Measurements from ENCODE around the gene PTPRG.
A peak's percentile ranks its signal among the peaks of the same experiment; 100 is the strongest.
"Not testable (repeated sequence)": the region's sequence is repeated elsewhere in the genome, so short reads cannot be mapped to it uniquely, and the experiment has no call there.

Gene PTPRG

DNA sequence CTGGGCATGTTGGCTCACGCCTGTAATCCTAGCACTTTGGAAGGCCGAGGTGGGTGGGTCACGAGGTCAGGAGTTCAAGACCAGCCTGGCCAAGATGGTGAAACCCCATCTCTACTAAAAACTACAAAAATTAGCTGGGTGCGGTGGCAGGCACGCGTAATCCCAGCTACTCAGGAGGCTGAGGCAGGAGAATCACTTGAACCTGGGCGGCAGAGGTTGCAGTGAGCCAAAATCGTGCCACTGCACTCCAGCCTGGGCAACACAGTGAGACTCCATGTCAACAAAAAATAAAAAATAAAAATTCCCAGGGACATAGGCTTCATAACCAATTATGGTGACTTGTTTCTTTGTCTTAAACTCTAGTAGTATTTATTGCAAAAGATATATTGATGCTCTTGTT lies 155.3 kb downstream of the PTPRG start:
- not testable (repeated sequence) for DNase-seq (ENCODE audit: low read depth, low spot score)

DNA sequence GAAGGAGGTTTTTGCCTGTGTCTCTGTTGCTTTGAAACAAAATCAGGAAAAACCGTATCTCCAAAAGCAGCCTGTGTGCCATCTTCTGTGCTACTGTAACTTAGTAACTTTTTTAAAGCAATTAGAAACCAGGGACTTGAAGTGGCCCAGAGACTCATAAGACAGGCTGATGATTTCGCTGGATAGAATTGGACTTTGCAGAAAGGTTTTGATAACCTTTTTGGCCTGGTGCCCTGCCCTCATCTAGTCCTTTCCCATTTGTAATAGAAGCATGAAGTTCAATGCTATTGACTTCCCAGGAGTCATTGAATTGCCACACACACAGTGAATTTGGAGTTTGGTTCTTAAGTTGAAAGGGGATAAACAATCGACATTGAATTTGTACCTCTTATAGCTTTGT lies 157.2 kb downstream of the PTPRG start:
- DNase-seq (ENCODE audit: low read depth, low spot score), result no peak

DNA sequence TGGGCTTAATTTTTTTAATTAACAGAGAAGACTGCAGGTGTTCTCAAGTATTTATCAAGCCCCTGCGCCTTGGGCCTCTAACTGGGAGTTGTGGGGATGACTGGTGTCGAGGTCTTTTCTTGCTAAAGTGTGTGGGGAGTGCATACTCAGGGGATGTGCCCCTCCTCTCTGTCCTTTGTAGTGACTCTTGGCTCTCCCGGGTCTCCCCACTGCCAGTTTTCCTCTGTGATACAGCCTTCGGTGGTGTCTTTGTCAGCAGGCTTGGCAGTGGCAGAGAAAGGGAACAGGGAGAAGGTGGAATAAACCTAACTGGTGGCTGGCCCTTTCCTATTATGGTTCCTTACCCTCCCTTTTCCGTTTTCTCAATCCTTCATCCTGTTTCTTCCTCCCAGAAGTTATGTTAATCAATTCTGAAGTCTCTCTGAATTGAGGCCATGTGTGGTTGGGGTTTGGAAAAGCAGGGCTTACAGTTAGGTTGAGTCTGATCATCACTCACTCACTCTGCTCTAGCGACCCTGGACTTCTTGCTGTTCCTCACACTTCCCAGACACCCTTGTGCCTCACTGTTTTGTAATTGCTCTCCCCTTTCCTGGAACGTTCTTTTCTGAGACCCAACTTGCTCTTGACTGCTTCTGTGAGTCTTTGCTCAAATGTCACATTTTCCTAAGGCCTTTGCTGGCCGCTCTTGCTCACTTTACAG lies 158.1 kb downstream of the PTPRG start:
- DNase-seq (ENCODE audit: low read depth, low spot score), result no peak

DNA sequence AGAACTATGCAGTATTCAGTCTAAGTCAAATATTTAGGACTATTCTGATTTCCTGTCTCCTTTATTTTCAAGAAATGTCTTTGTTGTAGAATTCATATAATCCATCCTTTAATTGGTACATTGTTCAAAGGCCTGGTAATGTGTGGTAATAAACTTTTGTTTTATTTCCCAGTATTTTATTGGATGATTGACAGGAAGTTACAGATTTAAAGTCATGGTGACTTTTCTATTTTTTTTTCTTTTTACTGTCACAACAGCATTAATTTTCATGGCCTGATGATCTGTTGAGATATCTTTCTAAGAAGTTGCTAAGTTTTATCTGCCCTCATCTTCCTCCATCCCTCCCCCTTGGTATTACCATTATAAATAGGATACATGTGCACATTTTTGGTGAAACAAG lies 161.7 kb downstream of the PTPRG start:
- no peak for DNase-seq (ENCODE audit: low read depth, low spot score)

DNA sequence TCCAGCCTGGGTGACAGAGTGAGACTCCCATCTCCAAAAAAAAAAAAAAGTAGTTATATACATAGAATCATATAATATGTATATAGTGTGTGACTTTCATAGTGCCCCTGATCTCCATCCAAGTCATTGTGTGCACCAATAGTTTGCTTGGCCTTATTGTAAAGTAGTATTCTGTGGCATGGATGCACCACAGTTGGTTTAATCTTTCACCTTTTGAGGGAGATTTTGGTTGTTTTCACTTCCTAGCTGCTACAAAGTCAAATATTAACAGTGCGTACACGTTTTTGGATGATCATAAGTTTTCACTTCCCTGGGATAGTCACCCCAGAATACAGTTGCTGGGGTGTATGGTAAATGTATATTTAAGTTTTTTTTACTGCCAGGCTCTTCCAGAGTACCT lies 162.8 kb downstream of the PTPRG start:
- no peak for DNase-seq (ENCODE audit: low read depth, low spot score)

DNA sequence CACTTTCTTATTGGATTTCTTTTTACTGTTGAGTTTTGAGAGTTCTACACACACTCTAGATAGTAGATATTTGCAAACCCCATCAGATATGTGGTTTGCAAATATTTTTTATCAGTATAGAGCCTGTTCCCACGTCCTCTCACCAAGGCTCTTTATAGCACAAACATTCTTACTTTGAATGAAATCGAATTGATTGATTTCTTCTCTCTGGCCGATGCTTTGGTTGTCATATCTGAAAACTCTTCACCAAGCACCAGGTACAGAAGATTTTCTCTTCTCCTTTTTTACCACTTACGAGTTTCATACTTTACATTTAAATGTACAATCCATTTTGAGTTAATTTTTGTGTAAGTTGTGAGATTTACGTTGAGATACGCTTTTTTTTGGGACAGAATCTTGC lies 163.4 kb downstream of the PTPRG start:
- no peak for DNase-seq (ENCODE audit: low read depth, low spot score)

DNA sequence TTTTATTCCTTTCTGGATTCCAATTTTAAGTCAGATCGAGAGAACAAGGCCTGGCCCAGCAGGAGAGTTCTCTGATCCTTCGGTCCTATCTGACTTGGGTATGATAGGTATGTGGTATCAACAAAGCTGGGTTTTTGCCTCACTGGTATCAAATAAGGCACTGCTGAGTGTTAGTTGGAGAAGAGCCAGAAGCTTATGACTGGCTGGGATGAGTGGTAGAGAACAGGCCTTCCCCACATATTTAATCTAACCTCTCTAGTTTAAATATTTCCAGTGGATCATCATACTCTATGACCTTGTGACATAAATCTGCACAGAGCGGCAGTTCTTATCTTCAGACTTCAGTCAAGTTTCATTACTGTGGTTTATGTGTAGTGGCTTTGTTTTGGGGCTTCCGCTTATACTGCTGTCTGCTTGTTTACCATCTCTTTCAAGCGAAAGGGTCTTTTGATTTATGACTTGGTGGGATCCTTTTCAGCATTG lies 164.5 kb downstream of the PTPRG start:
- DNase-seq (ENCODE audit: low read depth, low spot score), result peak; percentile 68

DNA sequence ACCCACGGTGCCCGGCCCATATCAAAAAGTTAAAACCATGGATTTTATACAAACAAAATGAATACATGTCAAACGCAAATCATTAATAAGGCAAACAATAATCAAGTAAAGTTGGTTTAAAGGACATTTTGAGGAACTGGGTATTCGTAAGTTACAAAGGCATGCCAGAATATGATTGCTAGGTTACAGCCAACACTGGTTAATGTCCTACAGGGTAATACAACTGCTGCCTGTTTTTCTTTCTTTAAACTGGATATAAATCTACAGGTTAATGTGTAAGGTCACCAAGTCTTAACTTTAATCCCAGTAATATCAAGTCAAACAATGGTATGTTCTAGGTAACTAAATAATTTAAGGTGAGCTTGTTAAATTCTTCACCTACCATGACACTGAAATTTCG lies 166.1 kb downstream of the PTPRG start:
- DNase-seq (ENCODE audit: low read depth, low spot score), result no peak

DNA sequence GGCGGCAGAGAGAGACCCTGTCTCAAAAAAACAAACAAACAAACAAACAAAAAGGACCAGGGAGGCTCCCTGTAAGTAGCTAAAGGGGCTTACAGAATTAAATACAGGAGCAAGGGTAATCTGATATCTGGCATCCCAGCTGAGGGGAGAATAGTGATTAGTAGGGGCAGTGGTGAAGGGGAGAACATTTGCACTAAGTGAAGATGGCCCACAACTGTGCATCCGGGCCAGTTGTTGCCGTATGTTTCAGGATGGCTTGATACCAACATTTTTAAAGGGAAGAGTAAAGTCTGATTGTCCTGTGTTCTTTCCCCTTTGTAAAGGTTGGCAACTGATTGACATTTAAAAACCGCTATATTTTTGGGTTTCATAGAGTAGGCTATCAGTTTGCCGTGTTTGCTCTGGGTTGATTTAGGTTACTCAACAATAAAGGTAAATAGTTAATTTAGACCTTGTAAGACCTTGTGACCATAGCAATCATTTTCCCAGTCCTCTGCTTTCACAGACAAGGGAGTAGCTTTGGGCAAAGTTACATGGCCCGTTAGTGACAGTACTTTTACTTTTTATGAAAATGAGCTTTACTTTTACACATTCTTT lies 167.8 kb downstream of the PTPRG start:
- no peak for DNase-seq (ENCODE audit: low read depth, low spot score)

DNA sequence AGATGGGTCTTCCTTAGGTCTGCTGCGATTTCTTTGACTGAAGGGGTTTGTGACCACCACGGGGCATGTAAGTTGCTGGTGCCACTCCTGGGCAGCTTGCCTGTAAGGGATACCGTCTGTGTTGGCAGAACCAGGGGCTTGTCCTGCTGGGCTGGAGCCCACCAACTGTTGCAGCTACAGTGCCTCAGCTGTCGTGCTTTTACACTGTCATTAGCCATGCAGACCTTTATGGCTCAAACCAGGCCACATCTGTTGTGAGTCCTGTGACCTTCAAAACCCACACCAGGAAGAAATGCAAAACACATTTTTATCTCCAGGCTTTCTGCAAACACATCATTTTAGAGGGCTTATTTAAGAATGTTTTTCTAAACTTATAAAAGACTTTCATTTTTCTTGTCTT lies 168.7 kb downstream of the PTPRG start:
- DNase-seq (ENCODE audit: low read depth, low spot score), result no peak

DNA sequence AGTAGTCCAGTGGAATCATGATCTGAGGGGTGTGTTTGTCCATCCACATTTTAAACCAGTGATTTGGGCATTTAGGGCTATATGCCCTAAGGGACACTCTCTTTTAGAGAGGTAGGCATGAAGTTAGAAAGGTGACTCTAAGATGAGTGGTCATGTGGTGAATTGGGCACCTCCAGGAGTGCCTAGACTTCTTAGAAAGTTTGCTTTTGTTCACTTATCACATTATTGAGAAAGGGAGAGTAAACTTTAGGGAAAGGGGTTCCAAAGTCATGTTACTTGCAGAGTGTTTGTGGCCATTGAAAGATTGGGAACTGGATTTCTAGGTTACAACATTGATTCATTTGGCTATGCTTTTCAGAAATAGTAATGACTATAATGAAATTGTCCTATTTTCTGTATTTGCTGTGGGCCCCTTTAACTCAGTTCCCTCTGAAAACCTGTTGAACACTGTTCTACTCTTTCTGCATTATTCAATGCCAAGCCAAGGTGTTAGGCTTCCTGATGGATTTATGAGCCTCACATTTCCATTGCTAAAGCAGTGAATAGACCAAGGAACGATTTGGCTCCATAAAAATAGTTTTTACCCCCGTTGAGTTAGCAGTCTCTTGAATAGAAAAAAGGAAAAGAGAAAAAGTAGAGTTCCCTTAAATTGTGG lies 169.3 kb downstream of the PTPRG start:
- DNase-seq (ENCODE audit: low read depth, low spot score), result no peak

DNA sequence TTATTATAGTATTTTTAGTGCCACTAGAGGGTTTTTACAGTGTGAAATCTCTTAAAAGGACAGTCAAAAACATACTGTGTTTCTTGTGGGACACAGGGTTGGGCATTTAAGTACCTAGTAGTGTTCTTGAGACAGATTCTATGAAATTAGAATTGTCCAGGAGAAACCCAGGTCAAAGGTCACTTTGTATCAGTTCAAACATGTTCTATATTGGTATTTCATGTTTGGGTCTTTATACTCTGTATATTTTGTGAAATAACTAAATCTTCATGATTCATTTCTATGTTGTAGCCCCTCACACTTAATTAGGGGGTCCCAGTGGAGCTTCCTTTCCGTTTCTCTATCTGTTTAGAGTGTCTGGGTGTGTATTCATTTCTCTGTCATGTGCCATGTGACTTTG lies 171.6 kb downstream of the PTPRG start:
- DNase-seq (ENCODE audit: low read depth, low spot score), result no peak

DNA sequence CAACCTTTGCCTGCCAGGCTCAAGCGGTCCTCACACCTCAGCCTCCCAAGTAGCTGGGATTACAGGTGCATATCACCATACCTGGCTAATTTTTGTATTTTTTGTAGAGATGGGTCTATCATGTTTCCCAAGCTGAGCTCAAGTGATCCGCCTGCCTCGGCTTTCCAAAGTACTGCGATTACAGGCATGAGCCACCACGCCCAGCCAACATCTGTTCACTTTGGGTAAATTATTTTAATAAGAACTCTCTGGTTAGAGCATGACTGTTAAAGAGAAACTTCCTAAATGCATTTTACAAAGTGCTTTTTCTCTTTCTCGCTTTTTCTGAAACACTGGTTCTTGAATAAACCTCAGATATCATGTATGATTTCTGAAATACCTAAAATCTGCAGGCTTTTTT lies 172.5 kb downstream of the PTPRG start:
- DNase-seq (ENCODE audit: low read depth, low spot score), result no peak

DNA sequence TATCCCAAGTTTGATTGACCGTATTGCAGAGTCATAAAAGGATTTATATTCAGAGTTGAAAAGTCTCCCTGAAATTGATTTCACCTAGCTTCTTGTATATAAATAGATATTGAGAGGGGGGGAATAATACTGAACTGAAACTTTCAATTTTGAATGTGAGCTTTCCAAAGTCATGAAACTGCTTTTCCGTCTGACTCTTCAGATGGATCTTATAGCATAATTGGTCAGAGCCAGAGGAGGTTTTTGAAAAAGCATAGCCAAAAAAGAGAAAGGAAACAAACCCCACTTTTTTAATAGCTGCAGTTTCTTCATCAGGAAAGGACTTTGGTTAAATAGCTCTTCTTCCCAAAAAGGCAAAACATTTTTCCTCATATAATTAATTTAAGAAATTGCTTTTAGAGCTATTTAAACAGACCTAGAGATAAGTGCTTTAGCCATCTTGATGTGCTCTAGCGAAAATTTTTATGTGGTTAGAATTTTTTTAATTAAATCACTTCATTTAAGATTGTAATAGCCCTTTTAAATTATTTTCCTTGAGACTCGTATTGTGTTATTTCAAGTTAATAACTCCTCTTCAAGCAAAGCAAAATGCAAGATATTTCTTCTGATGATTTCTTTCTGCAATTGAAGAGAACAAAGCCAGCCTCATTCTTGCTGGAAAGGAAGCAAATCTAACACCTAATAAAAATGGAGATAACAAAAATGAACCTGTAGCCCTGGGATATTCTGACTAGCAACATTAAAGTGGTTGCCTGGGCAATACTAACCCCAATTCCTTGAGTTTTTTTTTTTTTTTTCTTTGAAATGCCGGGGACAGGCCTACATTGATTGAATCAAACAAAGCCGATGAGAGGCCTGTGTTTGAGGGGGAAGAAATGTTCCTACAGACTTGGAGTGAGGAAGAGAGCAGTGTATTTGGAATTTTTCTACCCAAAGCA lies 173.6 kb downstream of the PTPRG start:
- DNase-seq (ENCODE audit: low read depth, low spot score), result no peak

DNA sequence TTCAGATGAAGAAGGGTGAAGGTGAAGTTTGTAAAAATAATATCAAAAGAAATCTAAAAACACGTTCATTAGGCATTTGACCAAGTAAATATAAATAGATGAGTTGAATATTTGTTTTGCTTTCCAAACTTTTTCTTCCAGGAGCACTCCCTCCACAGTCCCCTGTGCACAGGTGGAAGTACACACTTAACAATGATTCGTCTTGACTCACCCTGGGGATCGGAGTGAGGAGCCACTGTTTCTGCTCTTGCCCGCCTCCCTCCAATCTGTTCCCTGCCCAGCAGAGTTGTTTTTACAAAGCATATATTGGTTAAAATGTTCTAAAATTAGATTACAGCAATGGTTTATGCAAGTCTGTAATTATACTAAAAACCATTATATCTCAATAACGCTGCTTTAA lies 175.1 kb downstream of the PTPRG start:
- DNase-seq (ENCODE audit: low read depth, low spot score), result no peak

DNA sequence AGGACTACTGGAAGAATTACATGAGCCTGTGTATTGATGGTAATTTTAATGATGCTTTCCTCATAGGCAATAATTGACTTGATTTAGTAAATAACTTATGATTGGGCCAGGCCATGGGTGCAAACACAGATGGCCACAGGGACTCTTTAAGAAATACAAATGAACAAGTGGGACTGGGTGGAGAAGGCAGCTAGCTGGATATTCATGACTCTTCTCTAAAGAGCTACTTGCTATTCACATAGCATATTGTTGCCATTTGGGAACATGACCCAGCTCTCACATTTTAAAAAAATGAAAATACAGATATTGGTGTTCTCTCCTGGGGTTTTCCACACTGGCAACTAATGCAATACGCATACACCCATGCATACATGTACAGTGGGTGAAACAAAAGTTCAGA lies 178.3 kb downstream of the PTPRG start:
- no peak for DNase-seq (ENCODE audit: low read depth, low spot score)

DNA sequence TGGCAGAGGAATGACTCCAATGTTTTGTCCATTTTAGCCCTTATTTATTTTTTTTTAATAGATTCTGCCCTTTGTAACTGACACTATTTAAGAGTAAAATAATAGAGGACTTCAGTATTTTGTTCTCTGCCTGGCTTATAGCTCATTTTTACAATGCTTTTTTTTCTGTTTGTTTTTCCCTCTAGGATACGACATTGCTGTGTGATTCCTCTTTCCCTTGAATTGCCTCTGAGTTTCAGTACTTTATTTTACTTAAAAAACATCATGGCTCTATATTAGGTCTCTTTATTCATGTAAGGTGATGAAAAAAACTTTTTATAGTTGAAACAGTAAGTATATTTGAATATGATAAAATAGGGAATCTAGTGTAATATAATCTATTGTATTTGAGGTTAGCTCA lies 179.1 kb downstream of the PTPRG start:
- DNase-seq (ENCODE audit: low read depth, low spot score), result no peak

DNA sequence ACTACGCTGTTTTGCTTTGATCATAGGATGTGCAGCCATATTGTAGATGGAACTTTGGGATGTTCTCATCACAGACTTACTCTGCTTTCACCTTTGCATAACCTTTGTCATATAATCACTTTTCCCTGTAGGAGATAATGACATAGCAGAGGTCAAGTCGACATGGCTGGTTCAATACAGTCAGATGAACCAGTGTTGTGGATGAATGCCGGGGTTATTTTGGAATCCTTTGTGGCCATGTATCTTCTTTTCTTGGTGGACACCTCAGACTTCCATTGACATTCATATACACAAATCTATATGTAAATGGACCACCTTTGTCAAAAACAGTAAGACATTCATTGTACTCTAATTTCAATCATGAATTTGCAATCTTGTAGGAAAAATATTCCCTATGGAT lies 180.2 kb downstream of the PTPRG start:
- no peak for DNase-seq (ENCODE audit: low read depth, low spot score)

DNA sequence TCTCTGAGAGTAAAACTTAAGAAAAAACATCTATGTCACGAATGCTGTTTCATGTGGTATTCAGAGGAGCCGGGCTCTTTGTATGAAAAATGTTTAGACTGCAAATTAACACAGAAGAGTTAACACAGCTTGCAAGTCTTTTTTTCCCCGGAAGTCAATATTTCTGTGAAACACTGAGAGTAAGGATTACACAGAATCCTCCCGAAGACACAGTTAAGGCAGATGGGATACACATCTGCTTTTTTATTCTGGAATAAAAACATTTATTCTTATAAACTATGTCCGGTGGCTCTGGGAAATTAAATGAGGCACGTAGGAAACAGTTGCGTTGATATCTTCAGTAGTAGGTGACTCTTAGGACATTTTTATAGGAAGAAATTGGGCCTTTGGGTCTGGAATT lies 180.6 kb downstream of the PTPRG start:
- no peak for DNase-seq (ENCODE audit: low read depth, low spot score)

DNA sequence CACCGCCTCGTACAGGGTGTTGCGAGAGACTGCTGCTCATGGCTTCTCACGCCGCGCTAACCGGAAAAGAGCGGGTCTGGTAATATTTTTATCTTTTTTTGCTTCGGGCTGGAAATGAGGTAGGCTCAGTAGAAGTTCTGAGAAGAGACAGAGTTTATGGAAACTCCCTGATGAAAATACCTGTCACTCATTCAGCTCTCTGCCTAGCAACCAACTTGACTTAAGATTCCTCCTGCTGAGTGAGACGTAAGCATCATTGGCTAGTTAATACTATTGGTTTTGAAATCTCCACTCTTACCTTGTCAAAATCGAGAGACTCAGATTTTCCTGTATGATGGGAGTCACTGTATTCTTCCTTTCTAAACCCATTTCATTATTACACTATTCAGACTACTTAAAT lies 181.7 kb downstream of the PTPRG start:
- DNase-seq (ENCODE audit: low read depth, low spot score), result no peak

DNA sequence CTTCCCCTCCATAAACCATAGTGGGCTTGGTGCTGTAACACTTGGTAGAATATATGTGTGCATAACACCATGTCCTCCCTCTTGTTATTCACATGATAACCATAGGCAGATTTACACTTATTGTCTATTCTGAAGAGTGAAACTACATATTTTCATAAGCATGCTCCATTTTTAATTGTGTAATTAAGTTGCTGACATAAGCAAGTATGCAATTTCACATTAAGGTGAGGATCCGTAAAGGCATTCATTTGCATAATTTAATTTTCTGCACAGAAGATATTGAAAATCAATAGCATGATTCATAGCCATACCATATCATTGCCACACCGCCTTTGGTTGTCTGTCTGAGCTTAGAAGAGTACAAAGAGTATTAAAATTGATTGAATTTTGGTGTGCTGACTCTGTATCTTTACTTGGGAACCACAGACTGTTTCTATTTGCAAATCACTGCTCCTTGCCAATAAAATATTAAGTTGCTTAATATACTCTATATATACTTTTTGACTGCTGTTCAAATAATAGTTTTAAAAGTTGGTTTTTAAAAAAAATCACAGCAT lies 182.4 kb downstream of the PTPRG start:
- DNase-seq (ENCODE audit: low read depth, low spot score), result no peak

DNA sequence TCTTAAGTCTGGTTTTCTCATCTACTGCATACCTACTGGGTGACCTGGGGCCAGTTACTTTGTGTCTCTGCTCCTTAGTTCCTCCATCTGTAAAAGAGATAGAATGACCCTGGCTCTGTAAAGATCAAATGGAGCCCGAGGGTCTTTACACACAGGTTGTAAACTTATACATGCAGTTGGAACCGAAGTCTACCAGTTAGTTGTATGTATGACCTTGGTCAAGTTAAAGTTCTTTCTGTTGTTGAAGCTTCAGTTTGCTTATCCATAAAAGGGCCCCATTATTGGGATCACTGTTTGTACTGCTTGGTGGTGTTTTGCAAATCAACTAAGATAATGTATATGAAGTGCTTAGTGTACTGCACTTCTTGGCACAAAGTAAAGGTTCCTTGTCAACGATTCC lies 186.9 kb downstream of the PTPRG start:
- DNase-seq (ENCODE audit: low read depth, low spot score), result no peak

Data from ELF-1 (cell line).